HG02870 (cell line): Measurements from ENCODE around the gene PPP1R7.

Source experiments
- ATAC-seq: cut with Tn5 transposase; IDR thresholded peaks from one replicate; pipeline ENCODE4 v1.9.1; 2021; ENCODE audit warnings: mild to moderate bottlenecking, moderate library complexity; ENCODE audit not compliant: unreplicated experiment

PPP1R7 gene

DNA sequence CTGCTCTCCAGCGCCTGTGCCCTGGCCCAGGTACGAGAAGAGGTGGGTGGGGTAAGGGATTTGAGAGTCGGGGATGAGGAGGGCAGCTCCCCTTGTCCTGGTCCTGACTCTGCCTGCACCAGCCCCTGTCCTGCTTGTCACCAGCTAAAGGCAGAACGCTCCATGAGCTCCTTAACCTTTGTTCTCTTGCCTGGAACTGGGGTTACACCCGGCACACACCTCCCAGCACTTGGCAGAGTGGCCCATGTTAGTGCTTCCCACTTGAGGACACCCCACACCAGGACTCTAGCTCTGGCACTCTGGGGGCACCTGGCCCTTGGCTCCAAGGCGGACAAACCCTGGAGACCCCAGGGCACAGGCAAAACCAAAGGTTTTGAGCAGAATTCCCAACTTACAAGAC is 57.4 kb downstream of the PPP1R7 start:
- no peak for ATAC-seq

DNA sequence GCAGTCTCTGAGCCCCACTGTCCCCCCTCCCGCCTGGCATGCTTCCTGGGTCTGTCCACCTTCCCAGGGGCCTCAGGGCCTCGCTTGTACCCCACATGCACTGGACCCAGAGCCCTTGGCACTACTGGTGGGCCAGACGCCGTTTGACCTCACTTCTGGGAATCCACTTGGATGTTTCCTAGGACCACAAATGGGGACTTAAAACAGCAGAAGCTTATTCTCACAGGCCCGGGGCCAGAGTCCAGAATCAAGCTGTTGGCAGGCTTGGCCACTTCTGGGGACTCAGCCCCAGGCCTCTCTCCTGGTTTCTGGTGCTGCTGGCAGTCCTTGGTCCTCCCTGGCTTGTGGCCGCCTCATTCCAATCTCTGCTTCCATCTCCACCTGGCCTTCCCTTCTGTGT is 57.8 kb downstream of the PPP1R7 start:
- ATAC-seq, result no peak

DNA sequence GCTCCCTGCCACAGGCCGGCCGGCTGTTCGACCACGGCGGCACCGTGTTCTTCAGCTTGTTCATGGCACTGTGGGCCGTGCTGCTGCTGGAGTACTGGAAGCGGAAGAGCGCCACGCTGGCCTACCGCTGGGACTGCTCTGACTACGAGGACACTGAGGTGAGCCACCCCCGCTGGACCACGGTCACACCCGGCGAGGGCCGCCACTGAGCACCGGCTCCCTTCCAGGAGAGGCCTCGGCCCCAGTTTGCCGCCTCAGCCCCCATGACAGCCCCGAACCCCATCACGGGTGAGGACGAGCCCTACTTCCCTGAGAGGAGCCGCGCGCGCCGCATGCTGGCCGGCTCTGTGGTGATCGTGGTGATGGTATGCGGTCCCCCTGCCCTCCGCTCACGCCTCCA is 59.0 kb downstream of the PPP1R7 start:
- ATAC-seq, result no peak

DNA sequence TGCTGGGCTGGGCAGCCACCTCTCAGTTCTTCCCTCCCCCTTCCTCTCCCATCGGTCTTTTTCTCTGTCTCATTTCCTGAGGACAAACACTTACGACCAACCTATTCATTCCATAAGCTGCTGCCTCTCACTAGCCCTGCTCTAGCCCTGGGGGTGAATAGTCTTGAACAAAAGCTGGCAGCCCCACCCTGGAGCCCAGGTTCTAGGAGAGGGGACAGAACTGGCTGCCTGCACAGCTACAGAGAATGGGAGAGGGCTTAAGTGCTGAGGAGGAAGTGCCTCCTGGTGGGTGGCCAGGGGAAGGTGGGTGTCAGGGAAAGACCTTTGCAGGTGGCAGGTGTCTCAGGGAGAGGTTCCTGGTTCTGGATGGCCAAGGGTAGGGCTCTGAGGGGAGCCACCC is 61.0 kb downstream of the PPP1R7 start:
- ATAC-seq, result no peak

DNA sequence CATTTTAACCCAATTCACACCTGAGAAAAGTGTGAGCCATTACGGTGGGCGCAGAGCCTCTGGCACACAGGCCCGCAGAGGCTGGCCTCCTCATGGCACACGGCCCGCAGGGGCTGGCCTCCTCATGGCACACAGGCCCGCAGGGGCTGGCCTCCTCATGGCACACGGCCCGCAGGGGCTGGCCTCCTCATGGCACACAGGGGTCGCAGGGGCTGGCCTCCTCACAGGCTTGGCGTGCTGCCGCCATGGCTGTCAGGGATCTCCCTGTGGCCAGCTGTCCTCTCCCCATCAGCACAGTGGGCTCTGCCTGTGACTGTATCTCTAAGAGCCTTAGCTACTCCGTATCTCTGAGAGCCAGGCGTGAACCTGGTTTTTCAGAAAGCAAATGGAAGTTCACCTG is 62.8 kb downstream of the PPP1R7 start:
- no peak for ATAC-seq

DNA sequence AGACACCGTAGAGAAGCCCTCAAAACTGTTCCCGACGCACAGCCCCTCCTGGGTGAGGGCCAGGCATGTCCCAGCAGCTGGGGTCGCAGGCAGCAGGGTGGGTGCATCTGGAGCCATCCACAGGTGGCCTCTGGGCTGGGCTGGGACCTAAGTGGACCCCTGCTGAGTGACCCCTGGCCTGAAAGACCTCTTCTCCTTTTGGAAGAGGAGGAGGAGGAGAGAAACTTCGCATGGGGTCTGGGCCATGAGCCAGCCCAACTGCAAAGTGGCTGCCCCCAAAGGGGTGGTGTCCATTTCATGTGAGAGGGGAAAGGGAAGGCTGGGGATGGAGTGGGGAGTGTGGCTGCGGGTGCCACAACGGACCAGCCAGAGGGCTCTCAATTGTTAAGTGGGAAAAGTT is 63.3 kb downstream of the PPP1R7 start:
- no peak for ATAC-seq

DNA sequence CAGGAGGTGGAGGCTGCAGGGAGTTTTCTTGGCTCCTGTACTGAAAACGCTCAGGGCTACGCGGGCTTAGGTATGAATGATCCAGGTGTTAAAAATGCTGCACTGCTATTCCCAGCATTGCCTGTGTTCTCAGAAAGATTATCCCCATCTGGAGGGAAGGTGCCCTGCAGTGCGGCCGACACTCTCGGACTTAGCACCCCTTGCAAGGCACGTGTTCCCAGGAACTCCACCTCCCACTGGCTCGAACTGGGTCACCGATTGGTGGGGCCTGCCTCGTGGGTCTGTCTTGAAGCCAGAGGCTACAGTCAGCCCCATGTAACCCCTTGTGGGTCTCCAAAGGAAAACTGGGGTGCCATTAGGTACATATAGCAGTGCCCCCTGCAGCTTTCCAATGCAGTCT is 63.9 kb downstream of the PPP1R7 start:
- ATAC-seq, result no peak

DNA sequence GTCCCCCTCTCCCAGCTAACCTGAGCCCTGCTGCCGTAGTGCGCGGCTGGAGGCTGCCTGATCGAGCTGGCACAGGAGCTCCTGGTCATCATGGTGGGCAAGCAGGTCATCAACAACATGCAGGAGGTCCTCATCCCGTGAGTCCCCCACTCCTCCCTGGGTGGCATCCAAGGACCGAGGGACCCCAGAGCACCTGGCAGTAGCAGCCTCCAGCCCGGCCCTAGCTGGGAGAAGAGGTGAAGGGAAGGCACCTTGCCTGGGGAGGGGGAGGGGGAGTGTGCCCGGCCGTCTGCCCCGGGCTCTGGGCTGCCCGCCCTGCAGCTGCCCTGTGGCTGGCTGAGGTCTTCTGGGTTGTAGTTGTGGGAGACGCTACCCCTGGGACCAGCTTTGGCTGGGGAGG is 64.5 kb downstream of the PPP1R7 start:
- no peak for ATAC-seq

DNA sequence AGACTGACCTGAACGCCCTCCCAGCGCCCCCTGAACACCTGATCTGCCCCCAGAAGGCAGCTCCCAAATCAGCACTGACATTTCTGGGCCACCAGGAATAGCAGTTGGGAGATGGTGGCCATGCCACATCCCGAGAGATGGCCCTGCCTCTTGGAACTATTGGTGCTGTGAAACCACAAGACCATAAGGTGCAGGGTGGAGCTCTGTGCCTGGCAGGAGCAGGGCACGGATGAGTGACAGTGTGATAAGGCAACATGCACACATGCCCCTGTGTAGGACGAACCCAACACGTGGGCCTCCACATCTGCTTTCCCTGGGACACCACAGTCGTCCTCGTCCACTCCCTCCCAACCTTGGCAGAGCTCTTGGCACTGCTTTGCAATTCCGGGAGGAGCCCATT is 65.2 kb downstream of the PPP1R7 start:
- ATAC-seq, result no peak

DNA sequence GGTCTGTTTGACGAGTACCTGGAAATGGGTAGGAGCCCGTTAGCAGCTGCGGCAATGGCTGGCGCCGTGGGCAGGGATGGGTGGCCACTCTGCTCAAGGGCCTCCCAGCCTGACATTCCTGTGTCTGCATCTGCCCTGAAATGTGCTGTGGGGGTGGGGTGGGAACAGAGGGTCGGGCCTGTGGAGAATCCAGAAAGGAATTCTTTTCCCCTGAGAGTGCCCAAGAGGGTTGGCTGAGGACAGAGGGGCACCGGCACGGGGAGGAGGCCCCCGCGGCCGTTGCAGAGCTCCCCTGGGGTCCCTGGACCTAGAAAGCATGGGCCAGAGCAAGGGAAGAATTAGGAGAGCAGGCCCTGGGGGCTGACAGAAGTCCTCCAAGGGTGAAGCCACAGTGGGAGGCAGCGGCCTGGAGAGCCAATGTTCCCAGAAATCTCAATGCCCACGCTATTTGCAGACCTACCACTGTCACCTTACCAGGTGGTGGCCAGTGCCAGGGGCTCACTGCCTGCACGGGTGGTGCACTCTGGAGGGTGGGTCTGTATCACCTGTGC is 66.0 kb downstream of the PPP1R7 start:
- no peak for ATAC-seq

DNA sequence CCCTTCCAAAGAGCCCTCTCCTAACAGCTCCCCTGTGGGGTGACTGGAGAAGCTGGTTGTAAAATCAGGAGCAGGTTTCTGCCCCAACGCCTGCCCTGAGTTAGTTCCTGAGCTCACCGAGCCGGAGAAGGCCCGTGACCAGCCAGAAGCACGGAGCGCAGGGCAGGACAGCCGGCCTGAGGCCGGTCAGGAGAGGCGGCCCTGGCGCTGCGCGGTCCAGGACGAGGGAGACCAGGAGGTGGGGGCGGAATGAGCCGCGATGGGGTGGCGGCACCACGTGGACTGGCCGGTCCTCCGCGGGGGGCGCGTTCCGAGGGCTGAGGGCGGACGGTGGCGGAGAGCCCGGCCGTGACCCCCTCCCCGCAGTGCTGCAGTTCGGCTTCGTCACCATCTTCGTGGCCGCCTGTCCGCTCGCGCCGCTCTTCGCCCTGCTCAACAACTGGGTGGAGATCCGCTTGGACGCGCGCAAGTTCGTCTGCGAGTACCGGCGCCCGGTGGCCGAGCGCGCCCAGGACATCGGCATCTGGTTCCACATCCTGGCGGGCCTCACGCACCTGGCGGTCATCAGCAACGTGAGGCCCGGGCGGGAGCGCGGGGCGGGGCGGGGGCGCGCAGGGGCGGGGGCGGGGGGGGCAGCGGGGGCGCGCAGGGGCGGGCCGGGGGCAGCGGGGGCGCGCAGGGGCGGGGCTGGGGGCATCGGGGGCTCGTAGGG is 67.2 kb downstream of the PPP1R7 start:
- no peak for ATAC-seq

DNA sequence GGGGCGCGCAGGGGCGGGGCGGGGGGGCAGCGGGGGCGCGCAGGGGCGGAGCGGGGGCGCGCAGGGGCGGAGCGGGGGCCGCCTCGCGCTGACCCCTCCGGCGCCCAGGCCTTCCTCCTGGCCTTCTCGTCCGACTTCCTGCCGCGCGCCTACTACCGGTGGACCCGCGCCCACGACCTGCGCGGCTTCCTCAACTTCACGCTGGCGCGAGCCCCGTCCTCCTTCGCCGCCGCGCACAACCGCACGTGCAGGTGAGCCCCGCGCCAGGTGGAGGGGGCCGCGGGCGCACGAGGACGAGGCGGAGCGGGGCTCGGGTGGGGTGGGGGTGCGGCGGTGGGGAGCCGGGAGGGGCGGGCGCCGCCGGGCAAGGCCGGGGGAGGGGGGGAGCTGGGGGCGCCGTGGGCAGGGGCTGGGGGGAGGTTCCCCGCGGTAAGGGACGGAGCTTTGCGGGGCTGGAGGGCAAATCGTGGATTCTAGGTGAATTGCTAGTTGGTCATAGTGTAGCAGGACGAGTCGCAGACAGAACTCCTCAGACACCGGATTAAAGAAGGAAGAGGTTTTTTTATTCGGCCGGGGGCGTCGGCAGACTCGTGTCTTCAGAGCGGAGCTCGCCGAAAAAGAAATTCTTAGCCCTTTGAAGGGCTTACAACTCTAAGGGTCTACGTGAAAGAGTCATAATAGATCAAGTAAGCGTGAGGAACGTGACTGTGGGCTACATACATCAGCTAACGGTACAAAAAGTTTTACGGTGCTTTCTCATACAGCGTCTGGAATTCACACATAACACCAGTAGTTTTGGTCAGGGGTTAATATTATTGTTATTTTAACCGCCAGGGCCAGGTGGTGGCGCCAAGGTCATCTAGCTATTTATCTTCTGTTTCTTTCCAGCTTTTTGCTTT is 68.1 kb downstream of the PPP1R7 start:
- no peak for ATAC-seq

DNA sequence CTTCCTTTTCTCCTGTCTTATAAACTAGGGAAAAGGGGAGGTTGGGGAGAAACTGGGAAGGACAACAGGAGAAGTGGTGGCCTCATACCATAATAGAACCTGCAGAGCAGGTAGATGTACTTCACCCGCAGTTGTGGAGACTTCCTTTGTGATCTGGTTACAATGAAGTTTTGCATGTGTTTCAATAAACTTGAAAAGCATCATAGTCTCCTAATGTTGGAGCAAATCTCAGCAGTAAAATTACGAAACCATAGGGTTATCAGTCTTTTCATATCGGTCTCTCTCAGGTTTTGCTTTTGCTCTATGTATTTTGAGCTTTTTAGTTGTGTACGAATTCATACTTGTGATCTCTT is 68.7 kb downstream of the PPP1R7 start:
- no peak for ATAC-seq

DNA sequence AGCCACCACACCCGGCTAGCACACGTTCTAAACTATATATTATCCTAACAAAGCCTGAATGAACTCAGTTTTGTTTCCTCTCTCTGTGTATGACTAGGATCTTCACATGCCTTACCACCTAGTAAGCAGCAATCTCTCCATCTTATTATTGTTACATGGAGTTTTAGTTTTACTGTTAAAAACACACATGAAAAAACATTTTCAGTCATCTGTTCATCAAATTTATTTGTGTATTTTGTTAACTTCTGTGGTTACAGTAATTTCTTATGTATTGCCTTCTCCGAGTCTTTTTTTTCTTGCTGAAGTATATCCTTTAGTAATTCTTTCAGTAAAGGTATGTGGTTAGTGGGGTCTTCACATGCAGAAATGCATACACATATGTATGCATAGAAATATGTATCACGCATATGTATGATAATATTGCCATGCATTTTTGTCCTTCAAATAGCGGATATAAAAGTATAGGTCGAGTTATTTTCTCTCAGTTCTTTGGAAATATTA is 69.6 kb downstream of the PPP1R7 start:
- ATAC-seq, result no peak

DNA sequence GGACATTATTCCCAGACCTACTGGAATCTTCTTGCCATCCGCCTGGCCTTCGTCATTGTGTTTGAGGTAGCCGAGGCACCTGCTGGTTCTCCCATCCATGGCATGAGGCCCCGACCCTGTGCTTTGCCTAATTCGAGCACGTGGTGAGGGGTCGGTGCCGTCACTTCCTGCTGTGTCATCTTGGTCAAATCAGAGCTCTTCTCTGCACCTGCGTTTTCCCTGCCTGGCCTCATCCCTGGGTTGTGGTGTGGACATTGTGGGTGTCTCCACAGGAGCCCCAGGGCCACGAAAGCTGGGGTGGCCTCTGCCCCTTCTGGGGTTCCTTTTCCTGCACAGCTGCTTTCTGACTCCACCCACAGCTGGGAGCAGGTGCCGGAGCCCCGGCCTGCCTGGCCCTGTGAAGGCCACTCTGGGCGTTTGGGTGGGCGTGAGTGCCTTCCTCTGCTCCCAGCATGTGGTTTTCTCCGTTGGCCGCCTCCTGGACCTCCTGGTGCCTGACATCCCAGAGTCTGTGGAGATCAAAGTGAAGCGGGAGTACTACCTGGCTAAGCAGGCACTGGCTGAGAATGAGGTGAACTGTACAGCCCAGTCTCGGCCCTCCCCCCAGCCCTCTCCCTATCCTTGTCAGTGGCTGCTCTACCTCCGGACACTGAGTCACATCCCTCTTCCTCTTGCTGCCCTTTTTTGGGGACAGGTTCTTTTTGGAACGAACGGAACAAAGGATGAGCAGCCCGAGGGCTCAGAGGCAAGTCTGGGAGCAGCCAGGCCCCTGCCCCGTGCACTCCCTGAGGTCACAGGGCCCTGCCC is 73.1 kb downstream of the PPP1R7 start:
- no peak for ATAC-seq

DNA sequence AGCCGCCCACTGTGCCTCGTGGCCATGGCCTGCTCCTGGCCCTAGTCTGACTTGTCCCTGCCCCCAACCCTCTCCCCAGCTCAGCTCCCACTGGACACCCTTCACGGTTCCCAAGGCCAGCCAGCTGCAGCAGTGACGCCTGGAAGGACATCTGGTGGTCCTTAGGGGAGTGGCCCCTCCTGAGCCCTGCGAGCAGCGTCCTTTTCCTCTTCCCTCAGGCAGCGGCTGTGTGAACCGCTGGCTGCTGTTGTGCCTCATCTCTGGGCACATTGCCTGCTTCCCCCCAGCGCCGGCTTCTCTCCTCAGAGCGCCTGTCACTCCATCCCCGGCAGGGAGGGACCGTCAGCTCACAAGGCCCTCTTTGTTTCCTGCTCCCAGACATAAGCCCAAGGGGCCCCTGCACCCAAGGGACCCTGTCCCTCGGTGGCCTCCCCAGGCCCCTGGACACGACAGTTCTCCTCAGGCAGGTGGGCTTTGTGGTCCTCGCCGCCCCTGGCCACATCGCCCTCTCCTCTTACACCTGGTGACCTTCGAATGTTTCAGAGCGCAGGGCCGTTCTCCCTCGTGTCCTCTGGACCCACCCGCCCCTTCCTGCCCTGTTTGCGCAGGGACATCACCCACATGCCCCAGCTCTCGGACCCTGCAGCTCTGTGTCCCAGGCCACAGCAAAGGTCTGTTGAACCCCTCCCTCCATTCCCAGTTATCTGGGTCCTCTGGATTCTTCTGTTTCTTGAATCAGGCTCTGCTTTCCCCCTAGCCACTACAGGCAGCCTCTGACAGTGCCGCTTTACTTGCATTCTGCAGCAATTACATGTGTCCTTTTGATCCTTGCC is 74.0 kb downstream of the PPP1R7 start:
- ATAC-seq, result no peak

DNA sequence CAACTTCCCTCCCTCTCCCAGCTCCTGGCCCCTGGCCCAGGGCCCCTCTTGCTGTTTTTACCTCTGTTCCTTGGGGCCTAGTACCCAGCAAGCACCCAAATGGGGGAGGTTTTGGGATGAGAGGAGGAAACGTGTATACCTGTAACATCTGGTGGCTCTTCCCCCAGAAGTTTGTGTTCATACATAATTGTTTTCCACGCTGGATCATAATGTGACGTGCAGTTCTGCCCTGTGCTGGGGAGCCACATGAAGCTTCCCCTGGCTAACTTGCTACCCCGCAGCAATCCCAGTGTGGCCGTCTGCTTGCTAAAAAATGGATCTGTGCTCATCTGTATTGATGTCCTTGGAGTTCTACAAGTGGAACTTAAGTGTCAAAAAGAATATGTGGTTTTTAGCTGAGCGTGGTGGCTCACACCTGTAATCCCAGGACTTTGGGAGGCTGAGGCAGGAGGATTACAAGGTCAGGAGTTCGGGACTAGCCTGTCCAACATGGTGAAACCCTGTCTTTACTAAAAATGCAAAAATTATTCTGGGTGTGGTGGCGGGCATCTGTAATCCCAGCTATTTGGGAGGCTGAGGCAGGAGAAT is 74.7 kb downstream of the PPP1R7 start:
- no peak for ATAC-seq

DNA sequence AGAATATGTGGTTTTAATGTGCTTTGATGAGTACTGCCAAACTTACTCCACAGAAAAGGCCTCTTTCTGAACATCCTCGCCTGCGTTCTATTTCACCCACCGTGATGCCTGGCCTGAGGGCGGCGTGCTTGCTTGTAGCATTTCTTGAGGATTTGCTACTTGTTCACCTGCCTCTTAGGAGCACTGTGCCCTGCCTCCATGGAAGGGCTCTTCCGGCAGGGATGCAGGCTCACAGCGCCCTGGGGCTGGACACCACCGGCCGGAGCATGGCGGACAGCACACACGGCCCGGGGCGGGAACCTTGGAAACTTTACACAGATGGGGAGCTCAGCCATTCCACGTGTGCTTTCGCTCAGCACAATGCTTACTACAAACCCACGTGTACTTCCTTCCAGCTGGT is 75.3 kb downstream of the PPP1R7 start:
- ATAC-seq, result no peak

DNA sequence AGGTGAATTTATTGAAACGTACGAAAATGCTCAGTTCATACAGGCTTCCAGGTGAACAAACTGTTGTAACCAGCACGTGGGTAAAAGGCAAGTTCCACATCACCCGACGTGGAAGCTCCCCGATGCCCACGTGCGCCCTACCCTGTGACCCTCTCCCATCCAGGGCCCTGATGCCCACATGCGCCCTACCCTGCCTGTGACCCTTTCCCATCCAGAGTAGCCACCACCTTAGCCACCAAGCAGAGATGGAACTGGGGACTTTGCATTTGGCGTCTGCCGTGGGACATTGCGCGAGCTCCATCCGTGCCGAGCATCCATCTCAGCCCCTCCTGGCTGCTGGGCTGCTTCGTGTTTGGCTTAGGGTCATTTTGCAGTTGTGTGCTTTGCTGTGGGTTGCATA is 75.7 kb downstream of the PPP1R7 start:
- ATAC-seq, result no peak
